GM10248 (cell line): ENCODE measurements around the gene ARF1.
"Not testable (repeated sequence)": the region's sequence is repeated elsewhere in the genome, so short reads cannot be mapped to it uniquely, and the experiment has no call there.

Experiments
- CTCF ChIA-PET: fragments of 300-600 bp; sonication (Branson Sonifier 250); formaldehyde crosslinking; extraction: SDS; loops from one replicate; lab custom pipeline; 2021; ENCODE audit warnings: antibody characterized with exemption; lab: Yijun Ruan, JAX
- POLR2A ChIA-PET: fragments of 350-650 bp; sonication (Branson Sonifier 250); formaldehyde crosslinking; extraction: SDS; loops from one replicate; lab custom pipeline; 2020; ENCODE audit warnings: antibody characterized with exemption; lab: Yijun Ruan, JAX
- DNase-seq: peaks from one replicate; pipeline ENCODE4 v3.0.0; 2012; ENCODE audit errors: extremely low spot score
- CTCF ChIP-seq: IDR thresholded peaks from 2 replicates; pipeline ENCODE4 v1.5.1; 2012; ENCODE audit warnings: mild to moderate bottlenecking, low read depth; ENCODE audit errors: extremely low read depth, missing control alignments, control extremely low read depth

The ARF1 gene

GRCh38 chr1:228108055-228108690, 25.7 kb downstream of the ARF1 start:
- ChIA-PET POLR2A (no interaction called here), CTCF (interaction anchor here (0.9 to 2.8 kb wide), 3 partner anchors 16 to 58 kb away, joined by 3 to 18 read pairs (median 3); partner anchors contain the start of gene IBA57)
- TF ChIP-seq CTCF: no peak
- no peak for DNase-seq

GRCh38 chr1:228108742-228109072, 26.2 kb downstream of the ARF1 start:
- TF ChIP-seq CTCF: no peak
- ChIA-PET CTCF (interaction anchor here (2.8 kb wide), 1 partner anchor 22 kb away, joined by 18 read pairs; no protein-coding TSS in a partner anchor), POLR2A (no interaction called here)
- DNase-seq: no peak

GRCh38 chr1:228109073-228109961, 26.8 kb downstream of the ARF1 start, which contains the start of gene MRPL55:
Gene MRPL55 (minus strand): TSS chr1:228109299. CDS start chr1:228108260, 1,039 bp downstream.
- peak; percentile 98 for DNase-seq
- POLR2A ChIA-PET: interaction anchor here (0.9 kb wide), 1 partner anchor 21 kb away, joined by 3 read pairs; no protein-coding TSS in a partner anchor
- CTCF ChIA-PET: interaction anchor here (1.0 to 2.8 kb wide), 6 partner anchors 12 to 1445 kb away, joined by 3 to 18 read pairs (median 3); partner anchors contain the start of gene IBA57
- TF ChIP-seq CTCF: no peak

- ChIA-PET CTCF (interaction anchor here (1.0 to 2.8 kb wide), 6 partner anchors 12 to 1446 kb away, joined by 3 to 18 read pairs (median 3); partner anchors contain the start of gene IBA57), POLR2A (interaction anchor here (0.9 kb wide), 1 partner anchor 21 kb away, joined by 3 read pairs; no protein-coding TSS in a partner anchor)
- no peak for TF ChIP-seq CTCF
- DNase-seq: peak; percentile 10
These were observed 27.5 kb downstream of the ARF1 start for GRCh38 chr1:228109962-228110488.

- no peak for DNase-seq
- ChIA-PET POLR2A (no interaction called here), CTCF (interaction anchor here (1.0 to 2.8 kb wide), 4 partner anchors 13 to 62 kb away, joined by 3 to 18 read pairs (median 7); partner anchors contain the start of gene IBA57)
- no peak for TF ChIP-seq CTCF
These were observed 28.0 kb downstream of the ARF1 start for GRCh38 chr1:228110556-228110955.

- POLR2A ChIA-PET: not testable (repeated sequence)
- CTCF ChIA-PET: interaction anchor here (1.6 to 2.8 kb wide), 2 partner anchors 19 to 20 kb away, joined by 6 to 18 read pairs; no protein-coding TSS in a partner anchor
These were observed 28.8 kb downstream of the ARF1 start for GRCh38 chr1:228111315-228111714.

More at GRCh38 chr1:228111315-228111714, 28.8 kb downstream of the ARF1 start:
- DNase-seq: not testable (repeated sequence)
